Left colon (tissue), 2 donors: ENCODE results near the gene VSTM2B. TPM values are rescaled to one million over a fixed set of nuclear protein-coding genes. Genes with fewer than 3 reads are reported as not detected.
A peak's percentile ranks its signal among the peaks of the same experiment; 100 is the strongest.

Experiments used
- ATAC-seq: fragments of 200-7000 bp; cut with Tn5 transposase; one replicate; pipeline ENCODE4 v1.9.1; 2020; ENCODE audit warnings: mild to moderate bottlenecking, moderate library complexity
- DNase-seq, 2 donors: peaks; one replicate each; pipeline ENCODE4 v3.0.0-alpha.2; 2020
- intact Hi-C, 2 donors: fragments of 100-400 bp; cut with DNase I in 1 of 2; cut with micrococcal nuclease in 1 of 2; formaldehyde crosslinking; loops; one replicate each; pipeline versions ENCODE4 v1.11.2 to v1.14.0; 2022; cut with DNase I, micrococcal nuclease
- total RNA-seq, 2 donors: library from RNA; stranded (reverse); fragmentation: NEBNext Ultra II Directional; extraction: Animal tissue kit (Norgen Biotek cat#: 25700); gene quantifications; one replicate each; pipeline ENCODE4 v1.2.1, GENCODE V29; 2021
- donor health status: DM: no; HTN: no; CAD: no.
- donor health status: DM: yes; HTN: yes; CAD: no.

Gene VSTM2B
- total RNA-seq, 2 donors from 2014 or later: not detected

- intact Hi-C loops: no loop called here
- DNase-seq (no peak), ATAC-seq (no peak)
These were observed 1.1 kb downstream of the VSTM2B start for GRCh38 chr19:29526730-29527499.

GRCh38 chr19:29527500-29528328, 1.9 kb downstream of the VSTM2B start:
- DNase-seq (no peak), ATAC-seq (no peak)
- intact Hi-C loops: no loop called here

- DNase-seq: peak in 1 of 2 donors; percentile 38
- ATAC-seq: peak; percentile 71
- intact Hi-C loops: no loop called here
These were observed 2.7 kb downstream of the VSTM2B start for GRCh38 chr19:29528350-29528945.

- intact Hi-C loops: no loop called here
- no peak for ATAC-seq
- DNase-seq: no peak
These were observed 3.3 kb downstream of the VSTM2B start for GRCh38 chr19:29528946-29529645.

GRCh38 chr19:29529646-29530539, 4.1 kb downstream of the VSTM2B start:
- ATAC-seq (no peak), DNase-seq (no peak)
- intact Hi-C loops: no loop called here

GRCh38 chr19:29530540-29531457, 5.0 kb downstream of the VSTM2B start:
- DNase-seq: no peak
- intact Hi-C loops: no loop called here
- ATAC-seq: no peak

- DNase-seq (no peak), ATAC-seq (no peak)
- intact Hi-C loops: no loop called here
These were observed 5.7 kb downstream of the VSTM2B start for GRCh38 chr19:29531458-29532025.

GRCh38 chr19:29532097-29532496, 6.3 kb downstream of the VSTM2B start:
- no peak for ATAC-seq
- intact Hi-C loops: no loop called here
- DNase-seq: no peak

GRCh38 chr19:29532956-29533355, 7.2 kb downstream of the VSTM2B start:
- no peak for DNase-seq
- no peak for ATAC-seq
- intact Hi-C loops: no loop called here

- ATAC-seq: no peak
- no peak for DNase-seq
- intact Hi-C loops: no loop called here
These were observed 8.1 kb downstream of the VSTM2B start for GRCh38 chr19:29533578-29534544.

- DNase-seq: no peak
These were observed 9.5 kb downstream of the VSTM2B start for GRCh38 chr19:29535214-29535831.

GRCh38 chr19:29535984-29536508, 10.3 kb downstream of the VSTM2B start:
- ATAC-seq (no peak), DNase-seq (no peak)
- intact Hi-C loops: no loop called here

More at GRCh38 chr19:29535214-29535831, 9.5 kb downstream of the VSTM2B start:
- no peak for ATAC-seq
- intact Hi-C loops: no loop called here

GRCh38 chr19:29537181-29537580, 11.4 kb downstream of the VSTM2B start:
- intact Hi-C loops: no loop called here
- ATAC-seq: no peak
- DNase-seq: no peak

- DNase-seq: no peak
- no peak for ATAC-seq
- intact Hi-C loops: no loop called here
These were observed 11.8 kb downstream of the VSTM2B start for GRCh38 chr19:29537601-29538000.

- ATAC-seq (no peak), DNase-seq (no peak)
- intact Hi-C loops: no loop called here
These were observed 12.4 kb downstream of the VSTM2B start for GRCh38 chr19:29538146-29538545.
